HG03354 (cell line): Measurements from ENCODE around the gene IFNA5.

ENCODE experiments used
- ATAC-seq: cut with Tn5 transposase; IDR thresholded peaks from one replicate; pipeline ENCODE4 v1.9.1; 2021; ENCODE audit warnings: mild to moderate bottlenecking; ENCODE audit not compliant: unreplicated experiment, poor library complexity, severe bottlenecking

The IFNA5 gene

GRCh38 chr9:21294904-21295538 lies 10.1 kb downstream of the IFNA5 start:
- ATAC-seq = peak; percentile 84

GRCh38 chr9:21294364-21294774 lies 10.7 kb downstream of the IFNA5 start:
- ATAC-seq = peak; percentile 71

- no peak for ATAC-seq
Measured at GRCh38 chr9:21289848-21290247, 15.3 kb downstream of the IFNA5 start.

GRCh38 chr9:21287280-21287679 lies 17.8 kb downstream of the IFNA5 start:
- ATAC-seq = no peak

GRCh38 chr9:21286659-21287058 lies 18.5 kb downstream of the IFNA5 start:
- ATAC-seq = no peak

- no peak for ATAC-seq
Measured at GRCh38 chr9:21286099-21286498, 19.0 kb downstream of the IFNA5 start.

GRCh38 chr9:21281275-21281674 lies 23.8 kb downstream of the IFNA5 start:
- ATAC-seq = no peak

- ATAC-seq = no peak
Measured at GRCh38 chr9:21268347-21268657, 36.8 kb downstream of the IFNA5 start.

GRCh38 chr9:21267485-21268346 lies 37.4 kb downstream of the IFNA5 start:
- peak; percentile 58 for ATAC-seq

GRCh38 chr9:21266733-21267484 lies 38.2 kb downstream of the IFNA5 start:
- peak; percentile 66 for ATAC-seq

GRCh38 chr9:21265421-21266189 lies 39.5 kb downstream of the IFNA5 start:
- ATAC-seq = peak; percentile 51

GRCh38 chr9:21255538-21256212 lies 49.4 kb downstream of the IFNA5 start:
- ATAC-seq = peak; percentile 54
